ENCODE measurements around the gene ALG5.

Gene ALG5

DNA sequence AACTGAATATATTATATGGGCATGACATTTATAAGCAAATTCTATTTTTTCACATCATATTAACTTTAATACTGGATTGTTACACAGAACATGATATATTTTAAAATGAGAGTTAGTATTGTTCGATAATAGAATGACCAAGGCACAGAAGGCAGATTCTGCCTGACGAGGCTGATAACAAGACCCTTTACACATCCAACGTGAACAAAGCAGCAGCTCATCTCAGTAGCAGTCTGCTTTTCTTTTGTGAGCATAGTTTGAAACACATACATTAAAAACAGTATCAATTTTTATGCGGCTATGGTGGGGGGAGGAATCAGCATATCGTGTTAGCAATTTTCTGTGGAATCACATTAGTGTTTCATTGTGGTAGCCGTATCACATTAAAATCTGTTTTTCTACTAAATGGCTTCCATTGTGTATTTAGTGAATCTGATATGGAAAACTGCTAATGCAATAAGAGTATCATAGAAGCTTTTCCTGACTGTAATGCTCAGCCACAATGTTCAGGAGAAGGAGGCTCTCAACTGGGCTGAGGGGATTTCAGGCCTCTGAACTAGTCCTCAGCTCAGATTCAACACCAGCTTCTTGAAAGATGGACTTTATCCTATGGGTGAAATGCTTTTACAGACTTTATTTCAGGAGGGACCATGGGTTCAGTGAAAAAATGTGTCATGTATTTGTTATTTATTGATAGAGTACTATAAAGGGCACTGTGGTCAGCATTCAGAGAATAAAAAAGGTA lies 83.1 kb downstream of the ALG5 start:
- no peak for DNase-seq (ENCODE audit: low spot score)

DNA sequence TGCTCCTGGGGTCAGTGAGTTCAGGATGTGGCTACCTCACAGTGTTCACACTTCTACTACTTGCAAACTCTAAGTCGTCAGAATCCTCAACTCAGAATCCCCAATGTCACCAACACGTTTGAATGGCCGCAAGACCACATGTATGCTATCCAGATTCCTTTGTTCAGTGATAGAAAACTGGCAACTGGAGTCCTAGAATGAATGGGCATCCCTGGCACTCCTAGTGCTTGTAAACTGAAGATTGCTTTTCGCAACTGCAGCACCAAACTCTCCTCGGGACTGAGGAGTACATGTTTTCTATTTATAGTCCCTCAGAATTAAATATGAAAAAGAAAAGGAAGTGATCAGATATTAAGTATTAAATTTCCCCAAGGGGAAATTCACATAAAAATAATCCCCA lies 84.0 kb downstream of the ALG5 start:
- DNase-seq (ENCODE audit: low spot score): no peak

DNA sequence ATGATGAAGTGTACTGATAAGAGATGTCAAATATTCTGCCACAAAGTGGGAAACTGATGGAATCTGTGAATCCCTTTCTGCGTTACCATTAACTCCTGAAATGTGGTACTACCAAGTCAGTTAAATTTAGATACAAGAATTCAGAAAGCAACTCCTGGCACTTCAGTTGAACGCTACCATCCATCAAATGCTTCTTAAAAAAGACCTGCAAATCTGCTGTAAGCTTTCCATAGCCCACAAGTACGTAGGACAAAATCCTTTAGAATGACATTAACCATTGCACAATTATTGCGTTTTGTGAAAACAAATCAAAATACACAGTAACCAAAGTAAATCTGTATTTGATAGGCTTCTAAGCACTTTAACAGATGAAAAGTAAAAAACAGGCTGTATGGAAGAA lies 84.5 kb downstream of the ALG5 start:
- DNase-seq (ENCODE audit: low spot score): no peak

DNA sequence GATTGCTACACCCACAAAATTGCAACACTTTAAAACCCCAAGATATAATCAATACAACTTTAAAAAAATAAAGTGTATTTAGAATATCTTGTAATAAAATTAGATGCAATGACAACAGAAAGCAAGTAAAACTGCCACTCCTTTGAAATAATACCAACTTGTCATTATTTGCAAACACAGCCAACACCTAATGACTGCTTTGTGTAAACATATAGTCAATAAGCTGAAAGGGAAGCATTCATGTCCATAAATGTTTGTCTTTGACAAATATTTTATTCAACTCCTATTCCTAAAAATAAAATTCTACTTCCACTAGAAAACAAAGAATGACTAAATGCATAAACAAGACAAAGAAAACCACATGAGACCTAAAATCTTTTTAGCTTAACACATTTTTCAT lies 85.7 kb downstream of the ALG5 start:
- DNase-seq (ENCODE audit: low spot score): no peak

DNA sequence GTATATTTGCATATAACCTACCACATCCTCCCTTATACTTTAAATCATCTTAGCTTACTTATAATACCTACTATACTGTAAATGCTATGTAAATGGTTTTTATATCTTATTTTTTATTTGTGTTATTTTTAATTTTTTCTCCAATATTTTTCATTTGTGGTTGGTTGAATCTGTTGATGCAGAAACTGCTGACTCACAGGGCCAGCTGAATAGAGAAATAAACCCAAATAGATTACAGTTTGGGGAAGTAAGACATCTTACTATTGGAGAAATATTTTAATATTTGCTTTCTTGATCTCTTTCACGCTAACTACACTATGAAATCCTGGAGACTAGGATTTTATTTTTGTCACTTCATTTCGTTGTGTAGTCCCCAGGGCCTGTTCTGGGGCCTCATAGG lies 86.2 kb downstream of the ALG5 start:
- no peak for DNase-seq (ENCODE audit: low spot score)

DNA sequence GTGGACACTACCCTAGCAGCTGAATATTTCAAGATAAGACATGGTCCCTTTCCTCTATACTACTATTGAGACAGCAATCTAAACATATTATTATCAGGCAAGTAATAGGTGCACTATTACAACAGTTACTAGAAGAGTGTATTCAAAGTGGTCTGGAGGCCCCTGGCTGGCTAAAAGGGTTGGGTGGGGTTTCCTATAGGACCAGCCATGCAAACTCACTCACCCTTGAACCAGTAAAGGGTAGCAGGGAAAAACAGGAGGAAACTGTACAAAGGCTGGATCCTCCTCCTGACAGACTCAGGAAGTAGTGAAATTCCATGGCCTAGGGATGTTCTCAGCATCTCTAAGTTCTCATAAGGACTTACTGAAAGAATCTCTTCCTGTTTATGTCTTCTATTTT lies 86.8 kb downstream of the ALG5 start:
- DNase-seq (ENCODE audit: low spot score): no peak

DNA sequence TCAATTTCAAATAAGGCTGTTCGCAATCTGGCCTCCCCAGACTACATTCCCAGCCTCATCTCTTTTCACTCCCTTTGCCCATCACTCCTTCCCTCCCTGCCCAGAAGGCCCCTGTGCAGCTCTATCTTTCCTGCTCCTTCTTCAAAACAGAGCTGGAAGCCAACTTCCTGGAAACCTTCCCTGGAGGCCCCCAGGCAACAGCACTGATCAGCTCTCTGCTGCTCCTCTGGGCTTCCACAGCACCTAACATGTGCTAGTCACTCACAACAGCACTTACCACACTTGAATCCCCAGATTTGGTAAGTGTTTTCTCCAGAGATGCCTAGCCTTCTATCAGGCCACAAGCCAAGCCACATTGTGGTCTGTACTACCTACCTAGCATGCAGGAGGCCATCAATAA lies 88.6 kb downstream of the ALG5 start:
- no peak for DNase-seq (ENCODE audit: low spot score)

DNA sequence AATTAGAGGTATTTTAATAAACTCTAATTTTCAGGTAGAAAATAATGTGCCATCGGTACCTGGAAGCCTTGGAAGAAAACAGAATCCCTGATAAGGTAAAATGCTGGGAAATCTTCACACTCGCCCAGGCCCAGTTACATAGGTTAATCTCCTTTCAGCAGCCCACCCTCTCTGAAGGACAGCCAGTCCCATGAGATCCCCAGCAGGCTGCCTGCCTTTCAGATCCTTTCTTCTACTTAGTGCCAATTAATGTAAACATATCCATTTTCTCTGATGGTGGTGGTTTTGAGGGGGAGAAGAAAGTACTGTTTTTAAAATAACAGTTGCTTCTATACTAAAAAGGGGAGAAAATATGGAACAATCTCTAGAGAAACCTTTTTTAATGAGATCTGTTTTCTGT lies 91.3 kb downstream of the ALG5 start:
- DNase-seq (ENCODE audit: low spot score): no peak

DNA sequence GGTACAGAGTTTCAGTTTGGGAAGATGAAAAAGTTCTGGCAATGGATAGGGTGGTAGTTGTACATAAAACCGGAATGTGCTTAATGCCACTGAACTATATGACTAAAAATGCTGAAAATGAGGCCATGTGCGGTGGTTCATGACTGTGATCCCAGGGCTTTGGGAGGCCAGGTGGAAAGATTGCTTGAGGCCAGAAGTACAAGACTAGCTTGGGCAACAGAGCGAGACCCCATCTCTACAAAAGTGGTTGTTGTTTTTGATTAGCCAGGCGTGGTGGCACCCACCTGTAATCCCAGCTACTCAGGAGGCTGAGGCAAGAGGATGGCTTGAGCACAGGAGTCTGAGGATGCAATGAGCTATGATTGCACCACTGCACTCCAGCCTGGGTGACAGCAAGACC lies 91.9 kb downstream of the ALG5 start:
- DNase-seq (ENCODE audit: low spot score): no peak

DNA sequence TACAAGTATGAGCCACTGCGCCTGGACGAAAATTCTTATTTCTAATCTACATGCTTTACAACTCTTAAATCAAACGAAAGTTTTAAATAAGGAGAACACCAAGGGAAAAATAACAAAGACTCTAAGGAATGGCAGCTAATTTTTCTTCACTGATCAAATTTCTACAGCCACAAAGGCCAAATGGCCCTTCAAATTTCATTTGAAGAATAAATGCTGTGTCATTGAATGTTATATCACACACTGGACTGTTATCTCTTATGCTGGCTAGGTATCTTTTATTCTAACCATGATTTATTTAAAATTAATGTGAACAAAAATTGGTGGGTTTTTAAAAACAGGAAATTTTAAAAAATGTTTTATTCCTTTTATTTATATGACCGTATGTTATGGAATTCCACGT lies 93.2 kb downstream of the ALG5 start:
- no peak for DNase-seq (ENCODE audit: low spot score)

DNA sequence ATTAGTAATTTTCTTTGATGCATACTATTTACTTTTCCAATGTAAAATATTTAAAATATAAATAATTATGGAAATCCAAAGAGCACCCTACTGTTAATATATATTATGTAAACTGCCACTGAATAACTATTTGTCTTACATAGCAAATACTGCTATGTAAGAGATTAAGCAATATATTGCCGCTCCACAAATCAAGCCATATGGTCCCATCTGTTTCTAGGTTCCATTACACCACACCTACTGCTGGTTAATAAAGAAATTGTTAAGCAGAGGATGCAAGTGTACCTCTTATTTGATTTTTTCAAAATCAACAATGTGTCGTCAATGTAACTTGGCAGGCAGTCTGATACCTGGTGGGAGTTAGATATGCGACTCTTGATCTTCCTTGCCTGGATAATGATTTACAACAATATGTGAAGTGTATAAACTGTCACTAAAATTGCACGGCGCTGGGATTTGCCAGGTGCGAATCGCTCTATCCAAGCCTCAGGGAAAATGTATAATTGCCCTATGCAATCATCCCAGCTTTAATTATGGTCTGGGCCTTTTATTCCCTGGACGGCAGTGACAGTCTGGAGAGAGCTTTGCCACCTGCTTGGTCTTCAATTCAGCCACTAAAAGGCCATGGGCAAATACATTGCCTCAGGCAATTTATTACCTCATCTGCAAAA lies 95.1 kb downstream of the ALG5 start:
- DNase-seq (ENCODE audit: low spot score): no peak
